Esophagus squamous epithelium (tissue), 4 donors: ENCODE results near the gene MON2.

ENCODE experiments used
- POLR2A ChIP-seq, 4 donors: fragments of 450-650 bp; IDR thresholded peaks; one replicate each; pipeline ENCODE4 v1.6.1; 2017; ENCODE audit warnings: antibody characterized with exemption in 4 of 4, mild to moderate bottlenecking in 4 of 4, moderate library complexity in 3 of 4
- TF ChIP-seq, protein P1 (sequence below), 6 experiments: fragments of 450-650 bp in 4 of 6; fragments of 200-600 bp in 2 of 6; sonication (generic) in 2 of 6; IDR thresholded peaks; one replicate each; pipeline ENCODE4 v1.5.1; 2016 to 2019; ENCODE audit warnings: antibody characterized with exemption in 6 of 6, mild to moderate bottlenecking in 4 of 6, moderate library complexity in 4 of 6

DNA sequence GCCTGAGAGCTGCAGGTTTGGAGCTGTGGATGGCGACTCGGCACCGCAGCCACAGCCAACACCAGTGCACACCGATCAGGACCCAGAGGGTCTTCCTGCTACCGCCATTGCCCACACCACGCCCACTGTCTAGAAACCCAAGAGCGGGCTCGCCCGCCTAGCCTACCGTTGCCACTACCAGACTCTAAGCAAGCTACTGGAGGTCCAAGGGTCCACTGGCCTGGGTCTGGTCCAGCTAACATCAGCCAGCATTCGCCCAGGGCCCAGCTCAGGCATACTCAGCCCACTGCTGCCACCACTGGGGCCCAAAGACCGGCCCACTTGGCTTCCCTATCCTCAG lies 30.5 kb upstream of the MON2 start:
- TF ChIP-seq, protein P1, sequence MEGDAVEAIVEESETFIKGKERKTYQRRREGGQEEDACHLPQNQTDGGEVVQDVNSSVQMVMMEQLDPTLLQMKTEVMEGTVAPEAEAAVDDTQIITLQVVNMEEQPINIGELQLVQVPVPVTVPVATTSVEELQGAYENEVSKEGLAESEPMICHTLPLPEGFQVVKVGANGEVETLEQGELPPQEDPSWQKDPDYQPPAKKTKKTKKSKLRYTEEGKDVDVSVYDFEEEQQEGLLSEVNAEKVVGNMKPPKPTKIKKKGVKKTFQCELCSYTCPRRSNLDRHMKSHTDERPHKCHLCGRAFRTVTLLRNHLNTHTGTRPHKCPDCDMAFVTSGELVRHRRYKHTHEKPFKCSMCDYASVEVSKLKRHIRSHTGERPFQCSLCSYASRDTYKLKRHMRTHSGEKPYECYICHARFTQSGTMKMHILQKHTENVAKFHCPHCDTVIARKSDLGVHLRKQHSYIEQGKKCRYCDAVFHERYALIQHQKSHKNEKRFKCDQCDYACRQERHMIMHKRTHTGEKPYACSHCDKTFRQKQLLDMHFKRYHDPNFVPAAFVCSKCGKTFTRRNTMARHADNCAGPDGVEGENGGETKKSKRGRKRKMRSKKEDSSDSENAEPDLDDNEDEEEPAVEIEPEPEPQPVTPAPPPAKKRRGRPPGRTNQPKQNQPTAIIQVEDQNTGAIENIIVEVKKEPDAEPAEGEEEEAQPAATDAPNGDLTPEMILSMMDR (IDR thresholded peaks at IDR 0.05) = no peak
- TF ChIP-seq POLR2A (IDR thresholded peaks at IDR 0.05) = no peak
